Tibial nerve (tissue), 4 donors: Measurements from ENCODE around the gene THBS1.

Experiments used
- EP300 ChIP-seq, 2 donors: sonication (generic); formaldehyde crosslinking; IDR thresholded peaks; one replicate each; pipeline ENCODE4 v1.6.1; 2017; ENCODE audit warnings: antibody characterized with exemption in 2 of 2, mild to moderate bottlenecking in 1 of 2
- POLR2A ChIP-seq, 2 donors: fragments of 450-650 bp; IDR thresholded peaks; one replicate each; pipeline ENCODE4 v1.6.1; 2017; ENCODE audit warnings: antibody characterized with exemption in 2 of 2, mild to moderate bottlenecking in 2 of 2, moderate library complexity in 2 of 2
- TF ChIP-seq, protein P1 (sequence below), 5 experiments: fragments of 200-600 bp in 3 of 5; fragments of 450-650 bp in 2 of 5; sonication (generic) in 3 of 5; IDR thresholded peaks; one replicate each; pipeline ENCODE4 v1.5.1; 2016 to 2019; ENCODE audit warnings: antibody characterized with exemption in 5 of 5, mild to moderate bottlenecking in 3 of 5, moderate library complexity in 2 of 5

DNA sequence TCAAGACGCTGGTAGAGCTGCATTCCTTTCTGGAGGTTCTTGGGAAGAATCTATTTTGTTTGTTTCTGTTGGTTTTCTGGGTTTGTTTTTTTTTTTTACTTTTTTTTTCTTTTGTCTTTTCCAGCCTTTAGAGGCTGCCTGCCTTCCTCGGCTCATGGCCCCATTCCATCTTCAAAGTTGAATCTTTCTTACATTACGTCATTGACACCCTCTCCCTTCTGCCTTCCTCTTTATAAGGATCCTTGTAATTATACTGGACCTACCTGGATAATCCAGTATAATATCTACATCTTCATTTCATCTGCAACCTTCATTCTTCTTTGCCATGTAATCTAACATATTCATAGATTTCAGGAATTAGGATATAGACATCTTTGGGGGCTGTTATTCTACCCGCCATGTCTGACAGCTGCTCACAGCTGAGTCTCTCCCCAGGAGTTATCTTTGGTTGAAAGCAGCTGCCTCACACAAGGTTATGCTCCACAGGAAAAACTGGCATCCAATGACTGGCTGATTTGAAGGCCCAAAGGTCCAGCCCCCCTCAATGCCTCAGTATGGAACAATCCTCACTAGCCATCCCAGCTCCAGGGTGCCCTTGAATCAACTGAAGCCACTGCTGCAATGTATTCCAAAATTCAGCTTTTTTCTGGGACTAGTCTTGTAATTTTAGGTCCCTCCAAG lies 38.4 kb upstream of the THBS1 start:
- TF ChIP-seq EP300 (IDR thresholded peaks at IDR 0.05) (no peak), POLR2A (IDR thresholded peaks at IDR 0.05) (no peak)
- TF ChIP-seq, protein P1, sequence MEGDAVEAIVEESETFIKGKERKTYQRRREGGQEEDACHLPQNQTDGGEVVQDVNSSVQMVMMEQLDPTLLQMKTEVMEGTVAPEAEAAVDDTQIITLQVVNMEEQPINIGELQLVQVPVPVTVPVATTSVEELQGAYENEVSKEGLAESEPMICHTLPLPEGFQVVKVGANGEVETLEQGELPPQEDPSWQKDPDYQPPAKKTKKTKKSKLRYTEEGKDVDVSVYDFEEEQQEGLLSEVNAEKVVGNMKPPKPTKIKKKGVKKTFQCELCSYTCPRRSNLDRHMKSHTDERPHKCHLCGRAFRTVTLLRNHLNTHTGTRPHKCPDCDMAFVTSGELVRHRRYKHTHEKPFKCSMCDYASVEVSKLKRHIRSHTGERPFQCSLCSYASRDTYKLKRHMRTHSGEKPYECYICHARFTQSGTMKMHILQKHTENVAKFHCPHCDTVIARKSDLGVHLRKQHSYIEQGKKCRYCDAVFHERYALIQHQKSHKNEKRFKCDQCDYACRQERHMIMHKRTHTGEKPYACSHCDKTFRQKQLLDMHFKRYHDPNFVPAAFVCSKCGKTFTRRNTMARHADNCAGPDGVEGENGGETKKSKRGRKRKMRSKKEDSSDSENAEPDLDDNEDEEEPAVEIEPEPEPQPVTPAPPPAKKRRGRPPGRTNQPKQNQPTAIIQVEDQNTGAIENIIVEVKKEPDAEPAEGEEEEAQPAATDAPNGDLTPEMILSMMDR (IDR thresholded peaks at IDR 0.05), result no peak
